Measurements from ENCODE around the gene ATP1B1.

- TF ChIP-seq CTCF (conservative IDR thresholded peaks at IDR 0.05; ENCODE audit: low read depth, low read length) (no peak), EZH2 (IDR thresholded peaks at IDR 0.05; ENCODE audit: borderline replicate concordance, low read depth, low read length, poor library complexity, severe bottlenecking) (no peak)
Observed at GRCh38 chr1:169086603-169087455, 19.7 kb upstream of the ATP1B1 start.

Data from A673 (cell line).